ENCODE measurements around the gene PCDHGB4. TPM values are rescaled to one million over a fixed set of nuclear protein-coding genes. Genes with fewer than 3 reads are reported as not detected.
A peak's percentile ranks its signal among the peaks of the same experiment; 100 is the strongest.

PCDHGB4 gene
- total and polyA plus RNA-seq, 2 of the 8 experiments (the other 6 are each of a cell fraction or from before 2014, with no cell fraction given) = 8.0 to 9.1 TPM

DNA sequence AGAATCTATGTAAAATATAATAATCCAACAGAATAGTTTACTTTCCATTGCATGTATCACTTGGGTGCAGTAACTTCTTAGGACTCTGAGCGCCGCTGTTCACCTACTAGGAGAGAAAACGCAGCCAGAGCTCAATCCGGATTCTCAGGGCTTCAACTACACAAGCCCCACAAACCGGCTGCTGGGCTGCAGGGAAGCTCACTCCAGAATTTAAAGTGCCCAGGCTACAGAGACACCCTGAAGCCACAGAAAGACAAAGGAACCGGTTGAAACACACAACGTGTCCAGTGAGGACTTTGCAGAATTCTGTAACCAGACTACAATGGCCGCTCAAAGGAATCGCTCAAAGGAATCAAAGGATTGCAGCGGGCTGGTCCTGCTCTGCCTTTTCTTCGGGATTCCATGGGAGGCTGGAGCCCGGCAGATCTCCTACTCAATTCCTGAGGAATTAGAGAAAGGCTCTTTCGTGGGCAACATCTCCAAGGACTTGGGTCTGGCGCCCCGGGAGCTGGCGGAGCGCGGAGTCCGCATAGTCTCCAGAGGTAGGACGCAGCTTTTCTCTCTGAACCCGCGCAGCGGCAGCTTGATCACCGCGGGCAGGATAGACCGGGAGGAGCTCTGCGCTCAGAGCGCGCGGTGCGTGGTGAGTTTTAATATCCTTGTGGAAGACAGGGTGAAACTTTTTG, 25.5 kb downstream of the PCDHGB4 start, which contains the start of gene PCDHGA10 (continued):
- peak in 1 of 2 experiments; percentile 36; a peak in 2 of 4 replicates for TF ChIP-seq SIN3A (conservative IDR thresholded peaks at IDR 0.05 in 1 of 2, IDR thresholded peaks at IDR 0.05 in 1 of 2; ENCODE audit: low read depth in 1 of 2, low read length in 2 of 2)
- TF ChIP-seq KDM4A (IDR thresholded peaks at IDR 0.05; ENCODE audit: low read depth, low read length, severe bottlenecking) = peak; percentile 93
- no peak for TF ChIP-seq MAX (IDR thresholded peaks at IDR 0.05)
- TF ChIP-seq POLR2A (IDR thresholded peaks at IDR 0.05; ENCODE audit: control extremely low read depth in 1 of 2, low read depth in 2 of 2, low read length in 2 of 2) = 0 out of 3 replicates have a peak, but pooled peaks of 1 of the 2 experiments have one; percentile 24
- no peak for TF ChIP-seq ZNF274 (IDR thresholded peaks at IDR 0.05; ENCODE audit: borderline replicate concordance, extremely low read depth, low read length)
- no peak for TF ChIP-seq CHD2 (IDR thresholded peaks at IDR 0.05; ENCODE audit: low read length)
- TF ChIP-seq TBP (IDR thresholded peaks at IDR 0.05; ENCODE audit: low read depth, low read length) = peak; percentile 29; the same call in 1 of the 2 replicates
- TF ChIP-seq CBX5 (IDR thresholded peaks at IDR 0.05; ENCODE audit: low read depth, low read length) = no peak
- TF ChIP-seq TCF12 (IDR thresholded peaks at IDR 0.05; ENCODE audit: low read depth, low read length) = no peak
- TF ChIP-seq RBBP5 (IDR thresholded peaks at IDR 0.05; ENCODE audit: borderline replicate concordance, low read depth, low read length) = no peak
- TF ChIP-seq, protein P1, sequence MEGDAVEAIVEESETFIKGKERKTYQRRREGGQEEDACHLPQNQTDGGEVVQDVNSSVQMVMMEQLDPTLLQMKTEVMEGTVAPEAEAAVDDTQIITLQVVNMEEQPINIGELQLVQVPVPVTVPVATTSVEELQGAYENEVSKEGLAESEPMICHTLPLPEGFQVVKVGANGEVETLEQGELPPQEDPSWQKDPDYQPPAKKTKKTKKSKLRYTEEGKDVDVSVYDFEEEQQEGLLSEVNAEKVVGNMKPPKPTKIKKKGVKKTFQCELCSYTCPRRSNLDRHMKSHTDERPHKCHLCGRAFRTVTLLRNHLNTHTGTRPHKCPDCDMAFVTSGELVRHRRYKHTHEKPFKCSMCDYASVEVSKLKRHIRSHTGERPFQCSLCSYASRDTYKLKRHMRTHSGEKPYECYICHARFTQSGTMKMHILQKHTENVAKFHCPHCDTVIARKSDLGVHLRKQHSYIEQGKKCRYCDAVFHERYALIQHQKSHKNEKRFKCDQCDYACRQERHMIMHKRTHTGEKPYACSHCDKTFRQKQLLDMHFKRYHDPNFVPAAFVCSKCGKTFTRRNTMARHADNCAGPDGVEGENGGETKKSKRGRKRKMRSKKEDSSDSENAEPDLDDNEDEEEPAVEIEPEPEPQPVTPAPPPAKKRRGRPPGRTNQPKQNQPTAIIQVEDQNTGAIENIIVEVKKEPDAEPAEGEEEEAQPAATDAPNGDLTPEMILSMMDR (IDR thresholded peaks at IDR 0.05; ENCODE audit: control extremely low read depth in 1 of 3, insufficient read depth in 1 of 3, low read depth in 1 of 3, low read length in 3 of 3) = peak; percentile 35 to 84 (median 74)
- no peak for TF ChIP-seq SRF (IDR thresholded peaks at IDR 0.05; ENCODE audit: low read depth, low read length)
- no peak for TF ChIP-seq JUND (IDR thresholded peaks at IDR 0.05; ENCODE audit: low read length)
- TF ChIP-seq PHF8 (conservative IDR thresholded peaks at IDR 0.05; ENCODE audit: low read depth, low read length) = peak; percentile 35; the same call in 1 of the 2 replicates
- TF ChIP-seq JUN (IDR thresholded peaks at IDR 0.05; ENCODE audit: low read depth, low read length) = no peak

All from H1 (cell line).